HL-60 (cell line): Measurements from ENCODE around the gene PPHLN1.

Experiments used
- DNase-seq, 2 experiments: peaks; one replicate each; pipeline ENCODE4 v3.0.0-alpha.2; 2010 to 2020; ENCODE audit warnings: low read depth in 1 of 2, low spot score in 1 of 2
- H3K27ac ChIP-seq: fragments of 250-450 bp; sonication (Bioruptor Pico); replicated peaks from 2 replicates; pipeline ENCODE4 v1.5.1; 2020; ENCODE audit warnings: mild to moderate bottlenecking, moderate library complexity
- H3K27me3 ChIP-seq: fragments of 250-450 bp; sonication (Bioruptor Pico); 2 replicates; pipeline ENCODE4 v1.5.1; 2021; ENCODE audit warnings: mild to moderate bottlenecking, moderate library complexity; ENCODE audit not compliant: insufficient read depth, poor library complexity, severe bottlenecking
- H3K4me3 ChIP-seq: replicated peaks from 2 replicates; pipeline ENCODE4 v1.5.1; 2011; ENCODE audit warnings: mild to moderate bottlenecking, control low read depth, low read length; ENCODE audit not compliant: insufficient read depth
- CTCF ChIP-seq: IDR thresholded peaks from one replicate; pipeline ENCODE4 v1.5.1; 2011; ENCODE audit warnings: low read length, control low read depth, inconsistent platforms; ENCODE audit not compliant: insufficient read depth
- GABPA ChIP-seq: IDR thresholded peaks from 2 replicates; pipeline ENCODE4 v1.6.1; 2012; ENCODE audit warnings: low read depth
- POLR2AphosphoS5 ChIP-seq: IDR thresholded peaks from 2 replicates; pipeline ENCODE4 v1.6.1; 2012; ENCODE audit warnings: low read depth
- REST ChIP-seq: IDR thresholded peaks from 2 replicates; pipeline ENCODE4 v1.6.1; 2012; ENCODE audit warnings: low read depth; ENCODE audit not compliant: insufficient replicate concordance
- SPI1 ChIP-seq: IDR thresholded peaks from 2 replicates; pipeline ENCODE4 v1.6.1; 2012; ENCODE audit warnings: low read depth, mild to moderate bottlenecking, borderline replicate concordance

Gene PPHLN1

GRCh38 chr12:42281278-42281677 lies 44.7 kb upstream of the PPHLN1 start:
- DNase-seq = no peak

GRCh38 chr12:42281844-42282243 lies 44.1 kb upstream of the PPHLN1 start:
- Histone ChIP-seq H3K4me3 (no peak overlapping the region), H3K27ac (no peak overlapping the region), H3K27me3 (no peaks in the 10 kb centered on the region)
- TF ChIP-seq REST (no peak), CTCF (no peak), POLR2AphosphoS5 (no peak), GABPA (no peak), SPI1 (no peak)
- no peak for DNase-seq

More at GRCh38 chr12:42281278-42281677, 44.7 kb upstream of the PPHLN1 start:
- Histone ChIP-seq H3K27me3 (no peaks in the 10 kb centered on the region), H3K4me3 (no peak overlapping the region), H3K27ac (no peak overlapping the region)
- TF ChIP-seq POLR2AphosphoS5 (no peak), REST (no peak), GABPA (no peak), CTCF (no peak), SPI1 (no peak)

- H3K4me3 ChIP-seq = no peak overlapping the region
- no peaks in the 10 kb centered on the region for H3K27me3 ChIP-seq
- no peak for DNase-seq
- TF ChIP-seq POLR2AphosphoS5 (no peak), CTCF (no peak), SPI1 (no peak), GABPA (no peak), REST (no peak)
- H3K27ac ChIP-seq = no peak overlapping the region
These were observed 43.7 kb upstream of the PPHLN1 start for GRCh38 chr12:42282294-42282693.
